Uterus (tissue), 4 donors: Measurements from ENCODE around the gene TMEM106C. TPM values are rescaled to one million over a fixed set of nuclear protein-coding genes. Genes with fewer than 3 reads are reported as not detected.

ENCODE experiments used
- DNase-seq, 2 donors: peaks; one replicate each; pipeline ENCODE4 v3.0.0-alpha.2; 2019 to 2020
- H3K27ac ChIP-seq, 2 donors: fragments of 200-600 bp; sonication (generic); 1 replicate in 1 of 2; 2 replicates in 1 of 2; pipeline ENCODE4 v1.5.1; 2016 to 2018
- H3K27me3 ChIP-seq, 2 donors: fragments of 200-600 bp; sonication (generic); one replicate each; pipeline ENCODE4 v1.5.1; 2018 to 2019; ENCODE audit warnings: control low read depth in 1 of 2
- H3K36me3 ChIP-seq, 2 donors: fragments of 200-600 bp; sonication (generic); one replicate each; pipeline ENCODE4 v1.5.1; 2019; ENCODE audit warnings: control low read depth in 1 of 2
- H3K4me1 ChIP-seq, 2 donors: fragments of 200-600 bp; sonication (generic); one replicate each; pipeline ENCODE4 v1.5.1; 2018 to 2019; ENCODE audit warnings: control low read depth in 1 of 2
- H3K4me3 ChIP-seq, 2 donors: fragments of 200-600 bp; sonication (generic); 1 replicate in 1 of 2; 2 replicates in 1 of 2; pipeline ENCODE4 v1.5.1; 2018 to 2019; ENCODE audit warnings: mild to moderate bottlenecking in 1 of 2
- H3K9me3 ChIP-seq, 2 donors: fragments of 200-600 bp; sonication (generic); one replicate each; pipeline ENCODE4 v1.5.1; 2019; ENCODE audit warnings: control low read depth in 1 of 2
- POLR2A ChIP-seq, 2 donors: fragments of 450-650 bp; IDR thresholded peaks; one replicate each; pipeline ENCODE4 v1.6.1; 2016; ENCODE audit warnings: antibody characterized with exemption in 2 of 2, mild to moderate bottlenecking in 1 of 2, moderate library complexity in 1 of 2
- intact Hi-C: fragments of 100-400 bp; cut with DNase I; formaldehyde crosslinking; loops from one replicate; pipeline ENCODE4 v1.15.1; 2023; ENCODE audit warnings: low total_unique reads
- total RNA-seq, 4 donors: library from RNA; depleted of rRNA in 3 of 4; stranded (reverse); fragments of >200 nt in 3 of 4; gene quantifications; one replicate each; pipeline versions ENCODE4 v1.1.0 to v1.2.4, GENCODE V29; 2014 to 2023
- TF ChIP-seq, protein P1 (sequence below), 4 experiments: fragments of 200-600 bp in 2 of 4; fragments of 450-650 bp in 2 of 4; sonication (generic) in 2 of 4; IDR thresholded peaks; one replicate each; pipeline ENCODE4 v1.5.1; 2016 to 2019; ENCODE audit warnings: antibody characterized with exemption in 4 of 4, mild to moderate bottlenecking in 2 of 4, moderate library complexity in 1 of 4
- donor health status: DM: yes; HTN: yes; CAD: no.

The TMEM106C gene
- total RNA-seq, 4 donors from 2014 or later: 54.9 to 157 (median 77.6) TPM

DNA sequence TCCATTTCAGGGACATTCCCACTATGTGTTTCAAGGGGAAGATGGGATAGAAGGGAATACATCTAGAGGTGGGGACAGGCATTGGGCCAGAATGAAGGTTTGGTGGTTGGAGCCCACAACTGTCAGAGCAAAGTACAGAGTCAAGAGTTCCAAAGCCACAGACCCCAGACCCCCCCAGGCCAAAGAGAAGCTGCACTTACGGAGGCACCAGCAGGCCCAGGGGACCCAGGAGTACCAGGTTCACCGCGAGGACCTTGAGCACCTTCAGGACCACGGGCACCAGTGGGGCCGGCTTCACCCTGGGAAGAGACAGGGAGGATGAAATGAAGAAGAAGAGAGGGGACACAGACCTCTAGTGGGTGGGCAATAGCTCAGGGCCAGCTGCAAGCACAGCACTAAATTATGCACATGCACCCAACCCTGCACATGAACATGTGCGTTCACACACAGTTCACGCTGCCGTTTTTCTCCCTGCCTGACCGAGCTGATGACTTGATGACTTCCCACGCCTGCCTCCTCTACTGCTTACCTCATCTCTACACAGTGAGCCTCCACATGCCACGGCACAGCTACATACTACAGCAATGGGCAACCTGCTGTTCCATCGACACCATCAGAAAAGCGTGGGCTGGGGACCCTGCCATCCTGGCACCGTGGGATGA is 24.1 kb downstream of the TMEM106C start:
- H3K27me3 ChIP-seq: no peaks in the 10 kb centered on the region
- intact Hi-C loops: no loop called here
- no peak overlapping the region for H3K27ac ChIP-seq
- H3K36me3 ChIP-seq: no peaks in the 10 kb centered on the region
- TF ChIP-seq, protein P1, sequence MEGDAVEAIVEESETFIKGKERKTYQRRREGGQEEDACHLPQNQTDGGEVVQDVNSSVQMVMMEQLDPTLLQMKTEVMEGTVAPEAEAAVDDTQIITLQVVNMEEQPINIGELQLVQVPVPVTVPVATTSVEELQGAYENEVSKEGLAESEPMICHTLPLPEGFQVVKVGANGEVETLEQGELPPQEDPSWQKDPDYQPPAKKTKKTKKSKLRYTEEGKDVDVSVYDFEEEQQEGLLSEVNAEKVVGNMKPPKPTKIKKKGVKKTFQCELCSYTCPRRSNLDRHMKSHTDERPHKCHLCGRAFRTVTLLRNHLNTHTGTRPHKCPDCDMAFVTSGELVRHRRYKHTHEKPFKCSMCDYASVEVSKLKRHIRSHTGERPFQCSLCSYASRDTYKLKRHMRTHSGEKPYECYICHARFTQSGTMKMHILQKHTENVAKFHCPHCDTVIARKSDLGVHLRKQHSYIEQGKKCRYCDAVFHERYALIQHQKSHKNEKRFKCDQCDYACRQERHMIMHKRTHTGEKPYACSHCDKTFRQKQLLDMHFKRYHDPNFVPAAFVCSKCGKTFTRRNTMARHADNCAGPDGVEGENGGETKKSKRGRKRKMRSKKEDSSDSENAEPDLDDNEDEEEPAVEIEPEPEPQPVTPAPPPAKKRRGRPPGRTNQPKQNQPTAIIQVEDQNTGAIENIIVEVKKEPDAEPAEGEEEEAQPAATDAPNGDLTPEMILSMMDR (IDR thresholded peaks at IDR 0.05): no peak
- TF ChIP-seq POLR2A (IDR thresholded peaks at IDR 0.05): no peak
- no peak for DNase-seq
- H3K9me3 ChIP-seq: no peaks in the 10 kb centered on the region
- H3K4me3 ChIP-seq: no peak overlapping the region
- H3K4me1 ChIP-seq: no peaks in the 10 kb centered on the region

DNA sequence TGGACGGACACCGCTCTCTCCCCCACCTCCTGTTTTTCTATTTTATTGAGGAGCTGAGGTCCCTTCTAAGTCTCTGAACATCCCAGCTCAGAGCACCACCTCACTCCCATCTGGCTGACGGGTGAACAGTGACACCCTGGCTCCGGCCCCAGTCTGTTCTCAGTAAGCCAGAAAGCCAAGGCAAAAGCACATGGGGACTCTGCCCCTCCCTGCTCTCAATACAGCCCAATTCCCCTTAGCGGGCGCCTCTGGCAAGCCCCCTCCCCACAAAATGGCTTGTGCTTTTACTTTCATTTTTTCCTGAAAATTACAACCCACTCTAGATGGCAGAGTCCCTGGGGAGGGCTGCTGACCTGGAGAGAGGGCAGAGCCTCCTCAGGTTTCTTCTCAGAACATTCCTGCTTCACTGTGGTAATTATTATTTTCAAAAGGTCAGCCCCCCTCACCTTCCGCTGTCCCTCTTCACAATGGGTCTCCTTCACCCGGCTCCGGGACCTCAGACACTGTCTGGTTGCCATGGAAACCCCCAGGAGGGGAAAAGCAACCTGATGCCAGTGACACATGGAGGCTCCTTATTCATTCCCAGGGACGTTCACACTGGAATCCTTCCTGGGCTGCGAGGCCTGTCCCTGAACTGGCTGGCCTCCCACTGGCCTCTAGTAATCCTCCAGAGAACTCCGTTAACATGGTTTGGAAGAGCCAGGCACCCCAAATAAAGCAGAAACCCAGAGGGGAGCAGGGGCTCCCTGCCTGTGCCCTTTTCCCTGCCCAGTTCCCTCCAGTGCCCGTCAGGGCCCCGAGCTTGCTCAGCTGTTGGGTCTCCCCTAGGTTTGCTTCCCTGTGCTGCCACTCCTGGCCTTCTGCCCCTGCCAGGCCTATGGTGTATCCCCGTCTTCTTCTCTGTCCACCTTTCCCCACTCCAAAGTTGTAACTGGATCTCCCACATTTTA is 25.0 kb downstream of the TMEM106C start:
- Histone ChIP-seq H3K4me1 (no peaks in the 10 kb centered on the region), H3K9me3 (no peaks in the 10 kb centered on the region), H3K36me3 (no peaks in the 10 kb centered on the region), H3K4me3 (no peak overlapping the region), H3K27me3 (no peaks in the 10 kb centered on the region), H3K27ac (no peak overlapping the region)
- no peak for DNase-seq
- intact Hi-C loops: no loop called here
- TF ChIP-seq POLR2A (IDR thresholded peaks at IDR 0.05): no peak
- TF ChIP-seq, protein P1 (IDR thresholded peaks at IDR 0.05): no peak

DNA sequence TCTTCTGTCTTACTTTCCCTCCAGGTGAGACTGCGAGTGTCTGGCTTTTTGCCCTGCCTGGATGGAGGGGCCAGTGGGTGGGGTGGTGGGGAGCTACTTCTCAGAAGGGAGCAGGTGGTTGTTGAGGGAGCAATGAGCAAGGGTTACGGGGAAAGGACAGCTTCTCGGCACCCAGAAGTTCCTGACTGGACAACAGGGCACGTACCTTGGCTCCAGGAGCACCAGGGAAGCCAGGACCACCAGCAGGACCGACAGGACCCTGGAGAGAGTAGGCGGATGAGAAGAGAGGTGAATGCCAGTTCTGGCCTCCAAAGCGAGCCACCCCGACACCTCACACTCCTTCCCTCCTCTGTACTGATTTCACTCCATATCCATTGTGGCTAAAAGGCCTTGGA is 25.6 kb downstream of the TMEM106C start:
- DNase-seq: no peak
- Histone ChIP-seq H3K9me3 (no peaks in the 10 kb centered on the region), H3K4me3 (no peak overlapping the region), H3K4me1 (no peaks in the 10 kb centered on the region), H3K36me3 (no peaks in the 10 kb centered on the region), H3K27ac (no peak overlapping the region), H3K27me3 (no peaks in the 10 kb centered on the region)
- intact Hi-C loops: no loop called here
- TF ChIP-seq, protein P1 (IDR thresholded peaks at IDR 0.05): no peak
- no peak for TF ChIP-seq POLR2A (IDR thresholded peaks at IDR 0.05)

DNA sequence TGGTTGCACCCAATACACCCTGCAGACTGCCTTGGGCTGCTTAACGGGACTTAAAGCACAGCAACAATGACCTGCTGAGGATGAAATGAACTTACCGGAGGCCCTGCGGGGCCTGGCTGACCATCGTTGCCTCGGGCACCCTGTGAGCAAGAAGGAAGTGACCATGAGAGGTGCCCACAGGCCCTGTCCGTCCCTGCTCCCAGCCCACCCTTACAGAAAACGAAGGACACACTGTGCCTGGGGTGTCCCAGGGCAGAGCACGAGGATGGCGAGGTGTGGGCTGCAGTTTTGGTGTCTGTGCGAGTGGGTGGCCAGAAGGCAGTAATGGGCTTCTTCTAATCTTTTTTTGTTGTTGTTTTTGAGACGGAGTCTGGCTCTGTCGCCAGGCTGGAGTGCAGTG is 26.3 kb downstream of the TMEM106C start:
- Histone ChIP-seq H3K27ac (no peak overlapping the region), H3K9me3 (no peaks in the 10 kb centered on the region), H3K36me3 (no peaks in the 10 kb centered on the region), H3K4me1 (no peaks in the 10 kb centered on the region), H3K27me3 (no peaks in the 10 kb centered on the region), H3K4me3 (no peak overlapping the region)
- intact Hi-C loops: no loop called here
- no peak for TF ChIP-seq POLR2A (IDR thresholded peaks at IDR 0.05)
- TF ChIP-seq, protein P1 (IDR thresholded peaks at IDR 0.05): no peak
- DNase-seq: no peak
